Measurements from ENCODE around the gene CBX6.

- TF ChIP-seq, protein P1, sequence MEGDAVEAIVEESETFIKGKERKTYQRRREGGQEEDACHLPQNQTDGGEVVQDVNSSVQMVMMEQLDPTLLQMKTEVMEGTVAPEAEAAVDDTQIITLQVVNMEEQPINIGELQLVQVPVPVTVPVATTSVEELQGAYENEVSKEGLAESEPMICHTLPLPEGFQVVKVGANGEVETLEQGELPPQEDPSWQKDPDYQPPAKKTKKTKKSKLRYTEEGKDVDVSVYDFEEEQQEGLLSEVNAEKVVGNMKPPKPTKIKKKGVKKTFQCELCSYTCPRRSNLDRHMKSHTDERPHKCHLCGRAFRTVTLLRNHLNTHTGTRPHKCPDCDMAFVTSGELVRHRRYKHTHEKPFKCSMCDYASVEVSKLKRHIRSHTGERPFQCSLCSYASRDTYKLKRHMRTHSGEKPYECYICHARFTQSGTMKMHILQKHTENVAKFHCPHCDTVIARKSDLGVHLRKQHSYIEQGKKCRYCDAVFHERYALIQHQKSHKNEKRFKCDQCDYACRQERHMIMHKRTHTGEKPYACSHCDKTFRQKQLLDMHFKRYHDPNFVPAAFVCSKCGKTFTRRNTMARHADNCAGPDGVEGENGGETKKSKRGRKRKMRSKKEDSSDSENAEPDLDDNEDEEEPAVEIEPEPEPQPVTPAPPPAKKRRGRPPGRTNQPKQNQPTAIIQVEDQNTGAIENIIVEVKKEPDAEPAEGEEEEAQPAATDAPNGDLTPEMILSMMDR (IDR thresholded peaks at IDR 0.05; ENCODE audit: borderline replicate concordance, extremely low read depth, low read length, poor library complexity, severe bottlenecking) = no peak
- no peak for TF ChIP-seq EZH2 (IDR thresholded peaks at IDR 0.05; ENCODE audit: borderline replicate concordance, low read depth, low read length, severe bottlenecking)
Measured at GRCh38 chr22:38845004-38845740, 26.8 kb downstream of the CBX6 start.
